Fibroblast of lung (primary cell): ENCODE data around the gene CDKN2B-AS1. TPM values are rescaled to one million over a fixed set of nuclear protein-coding genes. Genes with fewer than 3 reads are reported as not detected.
A peak's percentile ranks its signal among the peaks of the same experiment; 100 is the strongest.

Source experiments
- DNase-seq, 2 donors: peaks; one replicate each; pipeline versions ENCODE4 v3.0.0 to v3.0.0-alpha.2; 2010; ENCODE audit warnings: low read depth in 2 of 2
- H2AFZ ChIP-seq: 2 replicates; pipeline ENCODE4 v1.5.1; 2012; ENCODE audit warnings: low read length, control low read depth, inconsistent platforms
- H3K27ac ChIP-seq: 2 replicates; pipeline ENCODE4 v1.5.1; 2011; ENCODE audit warnings: low read length, control low read depth; ENCODE audit not compliant: insufficient read depth
- H3K27me3 ChIP-seq: 2 replicates; pipeline ENCODE4 v1.5.1; 2011; ENCODE audit warnings: mild to moderate bottlenecking, low read length; ENCODE audit not compliant: control insufficient read depth, insufficient read depth
- H3K36me3 ChIP-seq: 2 replicates; pipeline ENCODE4 v1.5.1; 2011; ENCODE audit warnings: low read length; ENCODE audit not compliant: control insufficient read depth, insufficient read depth
- H3K4me1 ChIP-seq: 2 replicates; pipeline ENCODE4 v1.5.1; 2011; ENCODE audit warnings: low read length; ENCODE audit not compliant: control insufficient read depth, insufficient read depth; ENCODE audit errors: extremely low read depth
- H3K4me2 ChIP-seq: 2 replicates; pipeline ENCODE4 v1.5.1; 2011; ENCODE audit warnings: low read length, control low read depth; ENCODE audit not compliant: insufficient read depth; ENCODE audit errors: extremely low read depth
- H3K4me3 ChIP-seq, 4 experiments: fragments of 200-600 bp in 1 of 4; sonication (generic) in 1 of 4; replicated peaks in 1 of 4; 2 replicates each; pipeline ENCODE4 v1.5.1; 2011 to 2016; ENCODE audit warnings: low read length in 4 of 4, low read depth in 3 of 4, mild to moderate bottlenecking in 3 of 4, control low read depth in 2 of 4, inconsistent platforms in 1 of 4, mixed read lengths in 1 of 4; ENCODE audit not compliant: insufficient read depth in 1 of 4; ENCODE audit errors: control extremely low read depth in 1 of 4
- H3K79me2 ChIP-seq: 2 replicates; pipeline ENCODE4 v1.5.1; 2012; ENCODE audit warnings: mild to moderate bottlenecking, low read length, inconsistent platforms; ENCODE audit not compliant: control insufficient read depth, insufficient read depth
- H3K9ac ChIP-seq: 2 replicates; pipeline ENCODE4 v1.5.1; 2011; ENCODE audit warnings: mild to moderate bottlenecking, low read length, control low read depth; ENCODE audit not compliant: insufficient read depth
- H3K9me3 ChIP-seq: 2 replicates; pipeline ENCODE4 v1.5.1; 2012; ENCODE audit warnings: low read depth, low read length; ENCODE audit not compliant: control insufficient read depth, insufficient read depth
- H4K20me1 ChIP-seq: 2 replicates; pipeline ENCODE4 v1.5.1; 2011; ENCODE audit warnings: low read length; ENCODE audit not compliant: control insufficient read depth, insufficient read depth; ENCODE audit errors: extremely low read depth
- EZH2 ChIP-seq: IDR thresholded peaks from 2 replicates; pipeline ENCODE4 v1.5.1; 2012; ENCODE audit warnings: low read length, control low read depth, mild to moderate bottlenecking; ENCODE audit errors: missing control alignments
- polyA plus RNA-seq, 2 donors: library from polyadenylated mRNA; depleted of rRNA in 1 of 2; stranded (reverse) in 1 of 2; unstranded in 1 of 2; fragments of >200 nt; gene quantifications; 2 replicates each; pipeline ENCODE4 v1.2.1, GENCODE V29; 2011 to 2012; ENCODE audit warnings: missing spikeins in 1 of 2
- total RNA-seq: library from RNA; depleted of rRNA; stranded (reverse); fragments of >200 nt; gene quantifications from 2 replicates; pipeline ENCODE4 v1.2.1, GENCODE V29; 2014
- TF ChIP-seq, protein P1 (sequence below), 2 donors: IDR thresholded peaks in 1 of 2; conservative IDR thresholded peaks in 1 of 2; 1 replicate in 1 of 2; 2 replicates in 1 of 2; pipeline ENCODE4 v1.5.1; 2011 to 2012; ENCODE audit warnings: low read length in 2 of 2, control low read depth in 1 of 2, inconsistent platforms in 1 of 2, low read depth in 1 of 2, mild to moderate bottlenecking in 1 of 2

CDKN2B-AS1 gene
- total and polyA plus RNA-seq, 2 donors (not counting 1 experiment from before 2014, with no cell fraction given): 1.1 to 7.6 TPM

GRCh38 chr9:22049411-22049810 lies 54.8 kb downstream of the CDKN2B-AS1 start:
- no peaks in the 10 kb centered on the region for H3K27me3 ChIP-seq
- no peak overlapping the region for H3K9ac ChIP-seq
- no peaks in the 10 kb centered on the region for H3K79me2 ChIP-seq
- peak in 1 of 2 donors; percentile 75 for DNase-seq
- no peaks in the 10 kb centered on the region for H3K36me3 ChIP-seq
- H3K27ac ChIP-seq: no peak overlapping the region
- no peak overlapping the region for H2AFZ ChIP-seq
- H3K4me1 ChIP-seq: peaks cover 8% of the 10 kb centered on the region
- H3K4me2 ChIP-seq: no peak overlapping the region
- H4K20me1 ChIP-seq: no peaks in the 10 kb centered on the region
- H3K9me3 ChIP-seq: no peaks in the 10 kb centered on the region
- no peak overlapping the region for H3K4me3 ChIP-seq
- TF ChIP-seq, protein P1, sequence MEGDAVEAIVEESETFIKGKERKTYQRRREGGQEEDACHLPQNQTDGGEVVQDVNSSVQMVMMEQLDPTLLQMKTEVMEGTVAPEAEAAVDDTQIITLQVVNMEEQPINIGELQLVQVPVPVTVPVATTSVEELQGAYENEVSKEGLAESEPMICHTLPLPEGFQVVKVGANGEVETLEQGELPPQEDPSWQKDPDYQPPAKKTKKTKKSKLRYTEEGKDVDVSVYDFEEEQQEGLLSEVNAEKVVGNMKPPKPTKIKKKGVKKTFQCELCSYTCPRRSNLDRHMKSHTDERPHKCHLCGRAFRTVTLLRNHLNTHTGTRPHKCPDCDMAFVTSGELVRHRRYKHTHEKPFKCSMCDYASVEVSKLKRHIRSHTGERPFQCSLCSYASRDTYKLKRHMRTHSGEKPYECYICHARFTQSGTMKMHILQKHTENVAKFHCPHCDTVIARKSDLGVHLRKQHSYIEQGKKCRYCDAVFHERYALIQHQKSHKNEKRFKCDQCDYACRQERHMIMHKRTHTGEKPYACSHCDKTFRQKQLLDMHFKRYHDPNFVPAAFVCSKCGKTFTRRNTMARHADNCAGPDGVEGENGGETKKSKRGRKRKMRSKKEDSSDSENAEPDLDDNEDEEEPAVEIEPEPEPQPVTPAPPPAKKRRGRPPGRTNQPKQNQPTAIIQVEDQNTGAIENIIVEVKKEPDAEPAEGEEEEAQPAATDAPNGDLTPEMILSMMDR (conservative IDR thresholded peaks at IDR 0.05 in 1 of 2, IDR thresholded peaks at IDR 0.05 in 1 of 2; ENCODE audit: low read depth in 1 of 2, low read length in 2 of 2): no peak
- no peak for TF ChIP-seq EZH2

DNA sequence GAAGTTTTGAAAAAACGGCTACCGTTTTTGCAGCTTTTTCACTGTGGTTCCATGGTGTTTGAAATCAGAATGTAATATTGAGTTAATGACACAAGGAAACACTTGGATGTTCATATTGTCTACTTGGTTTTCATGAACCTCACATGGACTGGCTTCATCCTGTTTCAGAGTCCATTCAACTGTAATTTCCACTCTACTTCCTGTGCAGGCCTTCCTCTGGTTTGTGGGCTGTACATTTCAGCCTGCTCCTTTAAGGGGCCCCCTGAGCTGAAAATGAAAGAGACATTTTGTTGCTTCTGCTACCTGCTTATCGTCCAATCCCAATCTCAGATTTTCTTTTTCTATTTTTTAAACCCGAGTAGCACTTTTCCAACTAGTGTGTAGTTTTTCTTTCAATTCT lies 56.3 kb downstream of the CDKN2B-AS1 start:
- Histone ChIP-seq H3K4me2 (no peak overlapping the region), H3K27me3 (no peaks in the 10 kb centered on the region), H3K9me3 (no peaks in the 10 kb centered on the region), H2AFZ (no peak overlapping the region), H3K4me1 (peaks cover 9% of the 10 kb centered on the region), H4K20me1 (no peaks in the 10 kb centered on the region), H3K4me3 (no peak overlapping the region), H3K36me3 (no peaks in the 10 kb centered on the region), H3K27ac (no peak overlapping the region), H3K9ac (no peak overlapping the region), H3K79me2 (no peaks in the 10 kb centered on the region)
- no peak for TF ChIP-seq EZH2
- TF ChIP-seq, protein P1 (conservative IDR thresholded peaks at IDR 0.05 in 1 of 2, IDR thresholded peaks at IDR 0.05 in 1 of 2; ENCODE audit: low read depth in 1 of 2, low read length in 2 of 2): no peak
- no peak for DNase-seq

GRCh38 chr9:22052376-22052945 lies 57.9 kb downstream of the CDKN2B-AS1 start:
- no peaks in the 10 kb centered on the region for H3K79me2 ChIP-seq
- no peak overlapping the region for H3K4me3 ChIP-seq
- TF ChIP-seq EZH2: no peak
- TF ChIP-seq, protein P1 (conservative IDR thresholded peaks at IDR 0.05 in 1 of 2, IDR thresholded peaks at IDR 0.05 in 1 of 2; ENCODE audit: low read depth in 1 of 2, low read length in 2 of 2): no peak
- no peak overlapping the region for H3K9ac ChIP-seq
- H3K4me1 ChIP-seq: peaks cover 9% of the 10 kb centered on the region
- no peaks in the 10 kb centered on the region for H4K20me1 ChIP-seq
- H3K27me3 ChIP-seq: no peaks in the 10 kb centered on the region
- H2AFZ ChIP-seq: no peak overlapping the region
- no peaks in the 10 kb centered on the region for H3K9me3 ChIP-seq
- no peak overlapping the region for H3K4me2 ChIP-seq
- DNase-seq: peak; percentile 94 to 100
- H3K27ac ChIP-seq: no peak overlapping the region
- no peaks in the 10 kb centered on the region for H3K36me3 ChIP-seq
